ENCODE data around the gene IRGC. TPM values are rescaled to one million over a fixed set of nuclear protein-coding genes. Genes with fewer than 3 reads are reported as not detected.

IRGC gene
- total RNA-seq, 1 experiment from 2014 or later, result not detected

GRCh38 chr19:43684326-43684725, 31.6 kb upstream of the IRGC start:
- Histone ChIP-seq H4K20me1 (ENCODE audit: insufficient read depth, low read depth, low read length) (no peaks in the 10 kb centered on the region), H3K9me3 (ENCODE audit: low read length) (no peaks in the 10 kb centered on the region), H3K27ac (ENCODE audit: low read length) (no peak overlapping the region), H3K4me3 (ENCODE audit: low read length) (no peak overlapping the region), H3K36me3 (ENCODE audit: insufficient read depth, low read length) (no peaks in the 10 kb centered on the region), H3K27me3 (ENCODE audit: low read length) (no peaks in the 10 kb centered on the region), H3K9me2 (replicated peaks; ENCODE audit: insufficient read depth, low read length) (no peaks in the 10 kb centered on the region), H3K4me1 (ENCODE audit: low read length) (no peaks in the 10 kb centered on the region), H3K79me2 (ENCODE audit: low read length) (no peaks in the 10 kb centered on the region), H3K4me2 (ENCODE audit: low read depth, low read length, poor library complexity, severe bottlenecking) (no peak overlapping the region), H2AFZ (ENCODE audit: low read length) (no peak overlapping the region), H3K9ac (ENCODE audit: low read length) (no peak overlapping the region)
- no peak for DNase-seq

- Histone ChIP-seq H3K27me3 (ENCODE audit: low read length) (no peaks in the 10 kb centered on the region), H4K20me1 (ENCODE audit: insufficient read depth, low read depth, low read length) (no peaks in the 10 kb centered on the region), H3K9ac (ENCODE audit: low read length) (no peak overlapping the region), H3K36me3 (ENCODE audit: insufficient read depth, low read length) (no peaks in the 10 kb centered on the region), H3K27ac (ENCODE audit: low read length) (no peak overlapping the region), H3K79me2 (ENCODE audit: low read length) (no peaks in the 10 kb centered on the region), H3K4me1 (ENCODE audit: low read length) (no peaks in the 10 kb centered on the region), H3K9me2 (replicated peaks; ENCODE audit: insufficient read depth, low read length) (no peaks in the 10 kb centered on the region), H3K4me3 (ENCODE audit: low read length) (no peak overlapping the region), H3K9me3 (ENCODE audit: low read length) (no peaks in the 10 kb centered on the region), H2AFZ (ENCODE audit: low read length) (no peak overlapping the region), H3K4me2 (ENCODE audit: low read depth, low read length, poor library complexity, severe bottlenecking) (no peak overlapping the region)
- no peak for DNase-seq
These were observed 28.2 kb upstream of the IRGC start for GRCh38 chr19:43687660-43687997.

- Histone ChIP-seq H3K79me2 (ENCODE audit: low read length) (no peaks in the 10 kb centered on the region), H3K9ac (ENCODE audit: low read length) (no peak overlapping the region), H3K4me1 (ENCODE audit: low read length) (no peaks in the 10 kb centered on the region), H3K27ac (ENCODE audit: low read length) (no peak overlapping the region), H3K4me2 (ENCODE audit: low read depth, low read length, poor library complexity, severe bottlenecking) (no peak overlapping the region), H3K4me3 (ENCODE audit: low read length) (no peak overlapping the region), H3K9me2 (replicated peaks; ENCODE audit: insufficient read depth, low read length) (no peaks in the 10 kb centered on the region), H2AFZ (ENCODE audit: low read length) (no peak overlapping the region), H4K20me1 (ENCODE audit: insufficient read depth, low read depth, low read length) (no peaks in the 10 kb centered on the region), H3K36me3 (ENCODE audit: insufficient read depth, low read length) (no peaks in the 10 kb centered on the region), H3K27me3 (ENCODE audit: low read length) (no peaks in the 10 kb centered on the region), H3K9me3 (ENCODE audit: low read length) (no peaks in the 10 kb centered on the region)
- DNase-seq, result no peak
These were observed 27.7 kb upstream of the IRGC start for GRCh38 chr19:43688059-43688701.

- Histone ChIP-seq H3K79me2 (ENCODE audit: low read length) (no peaks in the 10 kb centered on the region), H3K9me2 (replicated peaks; ENCODE audit: insufficient read depth, low read length) (no peaks in the 10 kb centered on the region), H3K4me3 (ENCODE audit: low read length) (no peak overlapping the region), H3K4me1 (ENCODE audit: low read length) (no peaks in the 10 kb centered on the region), H2AFZ (ENCODE audit: low read length) (no peak overlapping the region), H3K9ac (ENCODE audit: low read length) (no peak overlapping the region), H3K9me3 (ENCODE audit: low read length) (no peaks in the 10 kb centered on the region), H3K27me3 (ENCODE audit: low read length) (no peaks in the 10 kb centered on the region), H4K20me1 (ENCODE audit: insufficient read depth, low read depth, low read length) (no peaks in the 10 kb centered on the region), H3K36me3 (ENCODE audit: insufficient read depth, low read length) (no peaks in the 10 kb centered on the region), H3K27ac (ENCODE audit: low read length) (no peak overlapping the region), H3K4me2 (ENCODE audit: low read depth, low read length, poor library complexity, severe bottlenecking) (no peak overlapping the region)
- DNase-seq, result no peak
These were observed 25.4 kb upstream of the IRGC start for GRCh38 chr19:43690444-43690843.

GRCh38 chr19:43690890-43691289, 25.0 kb upstream of the IRGC start:
- no peaks in the 10 kb centered on the region for H3K9me2 ChIP-seq (replicated peaks; ENCODE audit: insufficient read depth, low read length)
- no peak overlapping the region for H3K4me2 ChIP-seq (ENCODE audit: low read depth, low read length, poor library complexity, severe bottlenecking)
- no peak overlapping the region for H3K27ac ChIP-seq (ENCODE audit: low read length)
- H3K4me3 ChIP-seq (ENCODE audit: low read length), result no peak overlapping the region
- H3K36me3 ChIP-seq (ENCODE audit: insufficient read depth, low read length), result no peaks in the 10 kb centered on the region
- no peaks in the 10 kb centered on the region for H3K79me2 ChIP-seq (ENCODE audit: low read length)
- no peak for DNase-seq
- no peak overlapping the region for H3K9ac ChIP-seq (ENCODE audit: low read length)
- H4K20me1 ChIP-seq (ENCODE audit: insufficient read depth, low read depth, low read length), result no peaks in the 10 kb centered on the region
- no peak overlapping the region for H2AFZ ChIP-seq (ENCODE audit: low read length)
- H3K9me3 ChIP-seq (ENCODE audit: low read length), result no peaks in the 10 kb centered on the region
- H3K4me1 ChIP-seq (ENCODE audit: low read length), result no peaks in the 10 kb centered on the region
- H3K27me3 ChIP-seq (ENCODE audit: low read length), result no peaks in the 10 kb centered on the region

GRCh38 chr19:43691755-43692154, 24.1 kb upstream of the IRGC start:
- no peak overlapping the region for H3K4me3 ChIP-seq (ENCODE audit: low read length)
- no peaks in the 10 kb centered on the region for H3K36me3 ChIP-seq (ENCODE audit: insufficient read depth, low read length)
- no peak for DNase-seq
- no peaks in the 10 kb centered on the region; the same call in 1 of the 2 replicates for H3K9me3 ChIP-seq (ENCODE audit: low read length)
- H4K20me1 ChIP-seq (ENCODE audit: insufficient read depth, low read depth, low read length), result no peaks in the 10 kb centered on the region
- H2AFZ ChIP-seq (ENCODE audit: low read length), result no peak overlapping the region
- no peaks in the 10 kb centered on the region for H3K27me3 ChIP-seq (ENCODE audit: low read length)
- H3K27ac ChIP-seq (ENCODE audit: low read length), result no peak overlapping the region
- no peak overlapping the region for H3K9ac ChIP-seq (ENCODE audit: low read length)
- no peaks in the 10 kb centered on the region for H3K4me1 ChIP-seq (ENCODE audit: low read length)
- no peaks in the 10 kb centered on the region for H3K9me2 ChIP-seq (replicated peaks; ENCODE audit: insufficient read depth, low read length)
- no peak overlapping the region for H3K4me2 ChIP-seq (ENCODE audit: low read depth, low read length, poor library complexity, severe bottlenecking)
- no peaks in the 10 kb centered on the region for H3K79me2 ChIP-seq (ENCODE audit: low read length)

GRCh38 chr19:43692385-43692784, 23.5 kb upstream of the IRGC start:
- H3K4me3 ChIP-seq (ENCODE audit: low read length), result no peak overlapping the region
- H3K79me2 ChIP-seq (ENCODE audit: low read length), result no peaks in the 10 kb centered on the region
- no peak overlapping the region for H3K27ac ChIP-seq (ENCODE audit: low read length)
- H3K9me2 ChIP-seq (replicated peaks; ENCODE audit: insufficient read depth, low read length), result no peaks in the 10 kb centered on the region
- H3K9ac ChIP-seq (ENCODE audit: low read length), result no peak overlapping the region
- no peaks in the 10 kb centered on the region for H3K4me1 ChIP-seq (ENCODE audit: low read length)
- no peaks in the 10 kb centered on the region for H4K20me1 ChIP-seq (ENCODE audit: insufficient read depth, low read depth, low read length)
- H3K4me2 ChIP-seq (ENCODE audit: low read depth, low read length, poor library complexity, severe bottlenecking), result no peak overlapping the region
- no peaks in the 10 kb centered on the region for H3K27me3 ChIP-seq (ENCODE audit: low read length)
- no peak overlapping the region for H2AFZ ChIP-seq (ENCODE audit: low read length)
- H3K36me3 ChIP-seq (ENCODE audit: insufficient read depth, low read length), result no peaks in the 10 kb centered on the region
- no peak for DNase-seq
- H3K9me3 ChIP-seq (ENCODE audit: low read length), result no peaks in the 10 kb centered on the region; the same call in 1 of the 2 replicates

- H2AFZ ChIP-seq (ENCODE audit: low read length), result no peak overlapping the region
These were observed 23.0 kb upstream of the IRGC start for GRCh38 chr19:43692877-43693276.

More at GRCh38 chr19:43692877-43693276, 23.0 kb upstream of the IRGC start:
- Histone ChIP-seq H3K9me3 (ENCODE audit: low read length) (no peaks in the 10 kb centered on the region; the same call in 1 of the 2 replicates), H3K4me2 (ENCODE audit: low read depth, low read length, poor library complexity, severe bottlenecking) (no peak overlapping the region), H3K36me3 (ENCODE audit: insufficient read depth, low read length) (no peaks in the 10 kb centered on the region), H3K79me2 (ENCODE audit: low read length) (no peaks in the 10 kb centered on the region), H3K27ac (ENCODE audit: low read length) (no peak overlapping the region), H3K9ac (ENCODE audit: low read length) (no peak overlapping the region), H3K4me3 (ENCODE audit: low read length) (no peak overlapping the region), H4K20me1 (ENCODE audit: insufficient read depth, low read depth, low read length) (no peaks in the 10 kb centered on the region), H3K9me2 (replicated peaks; ENCODE audit: insufficient read depth, low read length) (no peaks in the 10 kb centered on the region), H3K27me3 (ENCODE audit: low read length) (no peaks in the 10 kb centered on the region), H3K4me1 (ENCODE audit: low read length) (no peaks in the 10 kb centered on the region)
- no peak for DNase-seq
